ENCODE measurements around the gene C2CD4D.

The C2CD4D gene

GRCh38 chr1:151809985-151810556 is 29.5 kb downstream of the C2CD4D start:
- DNase-seq = no peak

GRCh38 chr1:151809290-151809984 is 30.2 kb downstream of the C2CD4D start:
- peak; percentile 29 for DNase-seq

GRCh38 chr1:151807766-151808165 is 31.9 kb downstream of the C2CD4D start:
- no peak for DNase-seq

GRCh38 chr1:151807131-151807530 is 32.5 kb downstream of the C2CD4D start:
- no peak for DNase-seq

GRCh38 chr1:151806170-151806569 is 33.5 kb downstream of the C2CD4D start:
- no peak for DNase-seq

GRCh38 chr1:151805066-151805820 is 34.4 kb downstream of the C2CD4D start, which contains the start of gene LINGO4:
LINGO4 (minus strand) TSS chr1:151805419; CDS start chr1:151802704, 2,715 bp downstream.
- DNase-seq = no peak

- no peak for DNase-seq
These were observed 35.7 kb downstream of the C2CD4D start for GRCh38 chr1:151803915-151804314.

- no peak for DNase-seq
These were observed 36.5 kb downstream of the C2CD4D start for GRCh38 chr1:151803164-151803563.

- no peak for DNase-seq
These were observed 37.2 kb downstream of the C2CD4D start for GRCh38 chr1:151802372-151802771.

GRCh38 chr1:151801846-151802245 is 37.8 kb downstream of the C2CD4D start:
- no peak for DNase-seq

GRCh38 chr1:151801310-151801820 is 38.3 kb downstream of the C2CD4D start:
- DNase-seq = no peak

GRCh38 chr1:151800830-151801229 is 38.8 kb downstream of the C2CD4D start:
- no peak for DNase-seq

GRCh38 chr1:151799179-151800022 is 40.2 kb downstream of the C2CD4D start:
- no peak for DNase-seq

- no peak for DNase-seq
These were observed 41.0 kb downstream of the C2CD4D start for GRCh38 chr1:151798571-151798970.

- DNase-seq = no peak
These were observed 48.5 kb downstream of the C2CD4D start for GRCh38 chr1:151790940-151791651.

GRCh38 chr1:151790071-151790939 is 49.3 kb downstream of the C2CD4D start, which contains the start of gene TDRKH:
TDRKH (minus strand) TSS chr1:151790500; CDS start chr1:151783022, 7,478 bp downstream.
- peak; percentile 99 for DNase-seq
